HT-29 (cell line): ENCODE measurements around the gene SPATA31E1. TPM values are rescaled to one million over a fixed set of nuclear protein-coding genes. Genes with fewer than 3 reads are reported as not detected.
"Not testable (repeated sequence)": the region's sequence is repeated elsewhere in the genome, so short reads cannot be mapped to it uniquely, and the experiment has no call there.

Source experiments
- DNase-seq: peaks from one replicate; pipeline ENCODE4 v3.0.0-alpha.2; 2015; ENCODE audit warnings: low spot score
- total RNA-seq: library from RNA; depleted of rRNA; stranded (reverse); fragments of >200 nt; shearing (Covaris generic); gene quantifications from 2 replicates; pipeline ENCODE4 v1.2.3, GENCODE V29; 2014; rRNA removed

The SPATA31E1 gene
- total RNA-seq, result not detected in 2 replicates

GRCh38 chr9:87882627-87883026 lies at the start of gene SPATA31E1:
Gene SPATA31E1, plus strand, starts transcription at chr9:87882877. Its CDS starts 15 bp downstream, at chr9:87882892.
- no peak for DNase-seq

GRCh38 chr9:87834357-87834756 lies 48.3 kb upstream of the SPATA31E1 start:
- DNase-seq, result peak; percentile 44

- no peak for DNase-seq
These were observed 46.1 kb upstream of the SPATA31E1 start for GRCh38 chr9:87836536-87836935.

DNA sequence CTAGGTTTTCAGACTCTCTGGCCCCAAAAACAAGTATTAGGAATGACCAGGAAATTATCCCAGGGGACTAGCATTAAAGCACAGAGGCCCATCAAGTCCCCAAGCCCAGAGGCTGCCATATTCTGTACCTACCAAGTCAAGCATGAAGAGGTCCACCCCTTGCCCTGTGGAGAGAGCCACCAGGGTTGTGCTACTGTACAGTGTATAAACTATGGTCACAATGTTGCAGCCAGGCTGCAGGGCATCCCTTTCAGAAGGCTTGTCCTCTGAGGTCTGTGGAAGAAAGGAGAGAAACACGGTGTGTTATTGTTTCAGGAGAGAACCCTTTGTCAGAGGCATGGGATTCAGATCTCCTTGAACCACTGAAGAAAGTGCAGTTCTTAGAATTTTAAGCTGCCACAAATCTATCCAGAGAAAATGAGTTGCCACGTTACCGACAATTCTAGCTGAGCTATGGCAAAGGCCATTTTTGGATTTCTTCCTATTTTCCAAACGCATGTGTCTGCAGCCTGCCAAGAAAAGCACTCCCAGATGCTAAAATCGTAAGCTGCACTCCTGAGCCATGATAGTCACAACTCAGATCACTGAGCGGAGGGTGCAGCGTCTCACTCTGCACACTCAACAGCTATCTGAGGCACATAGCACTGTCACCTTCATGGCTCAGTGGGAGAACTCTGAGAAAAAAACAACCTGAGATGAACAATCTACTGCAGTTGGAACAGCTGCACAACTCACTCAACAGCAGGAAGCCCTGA lies 45.5 kb upstream of the SPATA31E1 start:
- no peak for DNase-seq

- no peak for DNase-seq
These were observed 42.5 kb upstream of the SPATA31E1 start for GRCh38 chr9:87840134-87840533.

GRCh38 chr9:87842878-87843585 lies 39.6 kb upstream of the SPATA31E1 start:
- DNase-seq, result no peak

- no peak for DNase-seq
These were observed 38.2 kb upstream of the SPATA31E1 start for GRCh38 chr9:87844506-87844905.

GRCh38 chr9:87847817-87848216 lies 34.9 kb upstream of the SPATA31E1 start:
- not testable (repeated sequence) for DNase-seq

DNA sequence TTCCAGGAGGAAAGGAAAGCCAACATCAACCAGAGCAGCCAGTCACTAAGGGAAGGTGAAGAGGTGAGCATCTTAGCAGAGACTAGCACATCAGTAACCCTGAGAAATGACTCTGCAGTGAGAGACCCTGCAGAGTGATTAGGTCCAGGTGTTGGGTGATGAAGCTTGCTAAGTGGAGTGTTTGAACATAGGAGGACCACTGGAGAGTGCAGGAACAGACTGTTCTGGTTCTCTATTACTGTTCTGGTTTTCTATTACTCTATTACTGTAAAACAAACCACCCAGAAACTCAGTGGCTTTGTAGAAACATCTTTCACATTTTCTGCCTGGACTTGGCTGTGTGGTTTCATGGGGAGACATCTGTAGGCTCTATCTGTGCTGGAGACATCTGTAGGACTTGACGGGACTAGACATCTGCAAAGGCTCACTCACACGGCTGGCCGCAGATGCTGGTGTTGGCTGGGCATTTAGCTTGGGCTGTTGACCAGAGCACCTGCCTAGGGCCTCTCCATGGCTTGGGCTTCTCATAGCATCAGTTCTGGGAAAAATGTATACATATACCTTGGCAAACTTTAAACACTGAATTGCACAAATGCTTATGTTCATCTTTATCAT lies 33.4 kb upstream of the SPATA31E1 start:
- no peak for DNase-seq

DNA sequence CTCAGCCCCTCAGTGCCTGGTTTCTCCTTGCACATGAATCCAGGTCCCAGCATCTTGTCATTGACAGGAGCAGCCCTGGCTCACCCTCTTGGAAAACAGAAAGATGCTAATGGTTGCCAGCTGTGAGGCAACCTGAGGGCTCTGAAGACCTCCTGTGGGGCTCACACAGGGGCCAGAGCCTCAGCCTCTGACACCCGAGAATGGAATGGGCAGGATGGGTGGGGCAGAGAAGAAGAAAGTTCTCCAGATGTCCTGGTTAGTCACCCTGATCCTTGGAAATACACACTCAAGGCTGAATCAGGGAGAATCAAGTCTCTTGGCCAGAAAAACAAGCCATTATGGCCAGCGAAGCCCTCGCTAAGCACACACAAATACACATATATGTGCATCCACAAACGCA lies 32.3 kb upstream of the SPATA31E1 start:
- DNase-seq, result no peak

DNA sequence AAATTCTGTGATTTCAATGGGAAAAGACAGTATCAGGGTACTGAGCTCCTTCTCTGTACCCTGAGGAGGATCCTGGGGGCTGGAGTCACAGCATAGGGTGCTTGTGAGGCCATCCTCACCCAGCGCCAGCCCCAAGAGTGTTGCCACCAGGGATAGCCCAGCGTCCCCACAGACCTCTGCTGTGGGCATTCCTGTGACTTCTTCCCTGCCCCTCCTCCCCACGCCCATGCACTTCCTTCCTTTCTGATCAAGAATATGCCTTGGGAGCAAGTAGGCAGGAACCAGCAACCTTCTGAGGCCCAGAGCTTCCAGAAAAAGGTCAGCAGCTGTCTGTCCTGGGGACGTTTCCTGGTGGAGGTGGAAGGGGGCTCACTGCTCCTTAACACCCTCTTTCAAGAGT lies 31.5 kb upstream of the SPATA31E1 start:
- not testable (repeated sequence) for DNase-seq

- no peak for DNase-seq
These were observed 29.4 kb upstream of the SPATA31E1 start for GRCh38 chr9:87853302-87853701.

GRCh38 chr9:87853876-87854579 lies 28.6 kb upstream of the SPATA31E1 start:
- no peak for DNase-seq

- no peak for DNase-seq
These were observed 28.1 kb upstream of the SPATA31E1 start for GRCh38 chr9:87854580-87854955.

GRCh38 chr9:87855061-87855460 lies 27.6 kb upstream of the SPATA31E1 start:
- no peak for DNase-seq

DNA sequence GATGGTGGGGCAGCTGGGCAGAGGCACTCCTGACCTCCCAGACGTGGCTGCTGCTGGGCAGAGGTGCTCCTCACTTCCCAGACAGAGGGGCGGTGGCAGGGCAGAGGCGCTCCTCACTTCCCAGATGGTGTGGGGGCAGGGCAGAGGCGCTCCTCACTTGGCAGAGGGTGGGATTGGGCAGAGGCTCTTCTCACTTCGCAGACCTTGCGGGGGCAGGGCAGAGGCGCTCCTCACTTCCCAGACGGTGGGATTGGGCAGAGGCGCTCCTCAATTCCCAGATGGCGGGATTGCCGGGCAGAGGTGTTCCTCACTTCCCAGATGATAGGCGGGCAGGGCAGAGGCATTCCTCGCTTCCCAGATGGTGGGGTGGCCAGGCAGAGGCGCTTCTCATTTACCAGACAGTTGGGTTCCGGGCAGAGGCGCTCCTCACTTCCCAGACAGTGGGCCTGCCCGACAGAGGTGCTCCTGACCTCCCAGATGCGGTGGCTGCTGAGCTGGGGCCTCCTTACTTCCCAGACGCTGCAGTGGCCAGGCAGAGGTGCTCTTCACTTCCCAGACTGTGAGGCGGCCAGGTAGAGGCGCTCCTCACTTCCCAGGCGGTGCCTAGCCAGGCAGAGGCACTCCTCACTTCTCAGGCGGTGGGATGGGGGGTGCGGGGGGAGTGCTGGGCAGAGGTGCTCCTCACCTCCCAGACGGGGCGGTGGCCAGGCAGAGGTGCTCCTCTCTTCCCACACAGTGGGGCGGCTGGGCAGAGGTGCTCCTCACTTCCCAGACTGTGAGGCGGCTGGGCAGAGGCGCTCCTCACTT lies 25.3 kb upstream of the SPATA31E1 start:
- no peak for DNase-seq

DNA sequence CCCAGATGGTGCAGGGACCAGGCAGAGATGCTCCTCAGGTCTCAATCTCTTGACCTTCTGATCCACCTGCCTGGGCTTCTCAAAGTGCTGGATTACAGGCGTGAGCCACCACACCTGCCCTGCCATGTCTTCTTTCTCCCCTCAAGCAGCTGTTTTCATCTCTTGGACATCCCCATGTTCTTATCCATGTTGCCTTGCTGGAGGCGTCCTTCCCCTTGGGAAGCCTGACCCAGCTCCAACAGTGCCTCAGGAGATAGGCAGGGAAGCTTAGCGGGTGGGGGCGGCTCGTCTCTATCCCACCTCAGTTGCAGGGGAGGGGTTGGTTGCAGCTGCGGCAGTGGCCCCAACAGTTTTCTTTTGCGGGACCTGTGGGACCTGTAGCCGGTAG lies 24.7 kb upstream of the SPATA31E1 start:
- DNase-seq, result no peak

- DNase-seq, result no peak
These were observed 23.5 kb upstream of the SPATA31E1 start for GRCh38 chr9:87859137-87859536.

- no peak for DNase-seq
These were observed 22.9 kb upstream of the SPATA31E1 start for GRCh38 chr9:87859786-87860185.

DNA sequence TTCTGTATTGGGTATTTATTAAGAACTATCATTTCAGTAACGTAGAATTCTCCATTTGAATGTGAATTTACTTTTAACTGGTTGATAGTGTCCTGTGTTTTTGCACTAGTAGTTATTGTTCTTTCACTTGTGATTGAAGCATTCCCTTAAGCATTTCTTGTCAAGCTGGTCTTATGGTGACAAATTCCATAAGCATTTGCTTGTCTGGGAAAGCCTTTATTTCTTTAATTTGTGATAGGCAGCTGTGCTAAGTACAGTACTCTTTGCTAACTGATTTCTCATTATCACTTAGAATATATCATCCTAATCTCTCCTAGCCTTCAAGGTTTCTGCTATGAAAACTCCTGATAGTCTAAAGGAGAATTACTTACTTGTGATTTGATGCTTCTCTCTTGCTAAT lies 21.3 kb upstream of the SPATA31E1 start:
- DNase-seq, result no peak
